Measurements from ENCODE around the gene LAMB4. TPM values are rescaled to one million over a fixed set of nuclear protein-coding genes. Genes with fewer than 3 reads are reported as not detected.

The LAMB4 gene
- total RNA-seq, 1 donor from 2014 or later: not detected

- H3K27ac ChIP-seq: no peak overlapping the region
- H3K36me3 ChIP-seq: no peaks in the 10 kb centered on the region
- no peak for TF ChIP-seq CTCF (IDR thresholded peaks at IDR 0.05)
- DNase-seq (ENCODE audit: low spot score in 2 of 2): no peak
- H3K9me3 ChIP-seq: no peaks in the 10 kb centered on the region
- H3K4me3 ChIP-seq: no peak overlapping the region
- no peaks in the 10 kb centered on the region for H3K4me1 ChIP-seq
- intact Hi-C loops (cut with DNase I): no loop called here
- no peaks in the 10 kb centered on the region for H3K27me3 ChIP-seq
Measured at GRCh38 chr7:108165723-108166122, 35.6 kb upstream of the LAMB4 start.

GRCh38 chr7:108164946-108165345 lies 34.8 kb upstream of the LAMB4 start:
- H3K27ac ChIP-seq: no peak overlapping the region
- H3K4me1 ChIP-seq: no peaks in the 10 kb centered on the region
- DNase-seq (ENCODE audit: low spot score in 2 of 2): no peak
- H3K9me3 ChIP-seq: no peaks in the 10 kb centered on the region
- TF ChIP-seq CTCF (IDR thresholded peaks at IDR 0.05): no peak
- no peak overlapping the region for H3K4me3 ChIP-seq
- H3K27me3 ChIP-seq: no peaks in the 10 kb centered on the region
- no peaks in the 10 kb centered on the region for H3K36me3 ChIP-seq
- intact Hi-C loops (cut with DNase I): no loop called here

- DNase-seq (ENCODE audit: low spot score in 2 of 2): no peak
- no peak for TF ChIP-seq CTCF (IDR thresholded peaks at IDR 0.05)
- intact Hi-C loops (cut with DNase I): no loop called here
- Histone ChIP-seq H3K27ac (no peak overlapping the region), H3K27me3 (no peaks in the 10 kb centered on the region), H3K4me3 (no peak overlapping the region), H3K36me3 (no peaks in the 10 kb centered on the region), H3K4me1 (no peaks in the 10 kb centered on the region), H3K9me3 (no peaks in the 10 kb centered on the region)
Measured at GRCh38 chr7:108164342-108164741, 34.2 kb upstream of the LAMB4 start.

GRCh38 chr7:108158776-108159175 lies 28.6 kb upstream of the LAMB4 start:
- Histone ChIP-seq H3K36me3 (no peaks in the 10 kb centered on the region), H3K9me3 (no peaks in the 10 kb centered on the region), H3K4me1 (no peaks in the 10 kb centered on the region), H3K27me3 (no peaks in the 10 kb centered on the region), H3K27ac (no peak overlapping the region), H3K4me3 (no peak overlapping the region)
- no peak for TF ChIP-seq CTCF (IDR thresholded peaks at IDR 0.05)
- intact Hi-C loops (cut with DNase I): no loop called here
- no peak for DNase-seq (ENCODE audit: low spot score in 2 of 2)

GRCh38 chr7:108157606-108158335 lies 27.6 kb upstream of the LAMB4 start:
- no peaks in the 10 kb centered on the region for H3K9me3 ChIP-seq

More at GRCh38 chr7:108157606-108158335, 27.6 kb upstream of the LAMB4 start:
- DNase-seq (ENCODE audit: low spot score in 2 of 2): no peak
- H3K4me1 ChIP-seq: no peaks in the 10 kb centered on the region
- no peak overlapping the region for H3K27ac ChIP-seq
- intact Hi-C loops (cut with DNase I): no loop called here
- H3K36me3 ChIP-seq: no peaks in the 10 kb centered on the region
- TF ChIP-seq CTCF (IDR thresholded peaks at IDR 0.05): no peak
- H3K4me3 ChIP-seq: no peak overlapping the region
- H3K27me3 ChIP-seq: no peaks in the 10 kb centered on the region
